ENCODE measurements around the gene SLC9C2.
"Not testable (repeated sequence)": the region's sequence is repeated elsewhere in the genome, so short reads cannot be mapped to it uniquely, and the experiment has no call there.

SLC9C2 gene, protein sequence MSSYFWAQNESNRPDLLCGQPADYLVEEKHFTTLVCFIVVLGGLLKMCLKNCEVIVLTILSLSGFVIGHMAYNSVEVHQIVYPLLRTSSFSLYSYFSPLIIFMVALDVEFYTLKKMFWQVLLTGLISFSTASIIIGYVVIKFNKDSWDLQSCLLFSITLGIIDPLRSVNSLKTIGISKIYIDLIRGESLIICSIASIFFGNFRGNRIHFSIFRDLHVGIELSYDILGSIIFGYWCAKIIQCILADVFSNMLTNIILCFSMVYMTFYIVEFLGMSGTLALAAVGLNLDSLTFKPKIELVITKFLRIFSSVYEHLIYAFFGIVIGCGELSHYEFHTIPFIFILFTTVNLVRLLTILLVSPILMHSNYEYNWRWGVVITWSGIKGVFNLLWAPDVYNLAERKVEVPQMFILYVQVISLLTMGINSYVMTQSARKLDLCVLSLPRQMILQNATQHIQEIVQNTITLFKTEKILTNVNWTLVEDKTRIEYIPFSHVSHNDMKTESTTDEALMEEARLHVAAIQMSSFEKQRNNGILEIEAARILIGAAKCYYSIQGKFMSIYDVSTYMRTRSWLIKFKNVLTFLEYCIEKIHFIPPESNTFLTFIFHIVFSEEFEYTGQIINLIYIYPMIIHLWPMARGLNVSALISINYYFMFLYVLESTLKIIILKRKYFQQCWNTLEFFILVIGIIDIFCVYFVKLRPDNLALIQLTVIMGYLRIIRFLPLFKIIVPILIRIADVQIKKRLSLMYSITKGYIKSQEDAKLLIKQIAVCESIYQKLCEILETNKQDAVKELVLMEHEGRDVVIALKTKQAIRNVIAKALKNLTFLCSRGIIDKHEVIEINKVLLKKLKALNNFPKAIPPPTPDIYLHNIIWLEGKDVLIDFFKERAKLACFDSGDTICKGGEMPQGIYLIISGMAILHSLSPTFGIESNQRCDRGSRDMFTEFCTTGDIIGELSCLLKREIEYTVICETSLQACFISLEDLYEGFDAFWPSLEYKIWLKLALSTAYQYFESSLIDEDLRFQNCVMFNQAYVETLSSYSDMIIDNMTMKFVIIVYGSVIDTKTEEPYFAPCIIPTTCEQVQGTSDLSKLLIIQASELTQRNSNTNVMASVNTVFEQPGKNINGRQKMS

DNA sequence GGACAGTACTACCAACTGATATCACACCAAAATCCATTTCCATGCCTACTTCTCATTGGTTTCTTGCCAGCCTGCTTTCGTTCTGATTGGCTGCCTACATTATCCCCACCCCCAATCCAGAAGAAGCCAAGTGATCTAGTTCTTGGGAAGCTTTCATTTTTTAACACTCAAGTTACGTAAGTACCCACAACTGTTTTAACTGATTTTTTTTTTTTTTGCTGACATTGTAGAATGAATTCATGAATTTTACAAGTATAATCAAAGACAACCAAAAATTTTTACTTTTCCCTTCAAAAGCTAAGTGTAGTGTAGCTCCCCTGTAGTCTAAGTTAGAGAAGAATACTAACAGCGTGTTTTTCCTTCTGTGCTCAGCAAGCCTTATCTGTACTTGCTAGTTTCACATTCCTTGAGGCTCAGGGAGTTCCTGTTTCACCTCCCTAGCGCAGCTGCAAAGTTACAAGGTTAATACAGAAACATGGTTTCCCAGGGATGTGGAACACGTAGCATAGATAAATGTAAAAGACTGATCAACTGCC is at the start of gene SLC9C2:
TSS of gene SLC9C2 (minus strand) at position 17 of the 536 bp plus-strand sequence. CDS start 1,296 bp downstream, outside the sequence.
- DNase-seq = no peak

GRCh38 chr1:173648880-173649605 is 46.2 kb upstream of the SLC9C2 start:
- no peak for DNase-seq

DNA sequence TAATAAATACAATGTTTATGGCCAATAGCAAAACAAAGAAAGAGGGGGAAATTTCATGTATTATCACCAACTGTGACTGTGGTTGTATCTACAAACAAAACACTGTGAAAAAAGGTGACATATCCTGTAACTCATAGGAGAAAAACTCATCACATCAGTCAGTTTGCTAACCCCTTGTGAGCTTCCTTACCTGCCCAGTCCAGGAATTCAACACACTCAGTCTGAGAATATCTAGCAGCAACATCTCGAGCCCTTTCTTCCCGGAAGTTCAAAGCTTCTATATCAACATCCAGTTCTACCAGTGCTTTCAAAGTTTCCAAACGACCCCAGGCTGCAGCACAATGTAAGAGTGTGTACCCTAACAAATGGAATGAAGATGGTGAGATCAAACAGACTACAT is 43.8 kb upstream of the SLC9C2 start:
- no peak for DNase-seq

DNA sequence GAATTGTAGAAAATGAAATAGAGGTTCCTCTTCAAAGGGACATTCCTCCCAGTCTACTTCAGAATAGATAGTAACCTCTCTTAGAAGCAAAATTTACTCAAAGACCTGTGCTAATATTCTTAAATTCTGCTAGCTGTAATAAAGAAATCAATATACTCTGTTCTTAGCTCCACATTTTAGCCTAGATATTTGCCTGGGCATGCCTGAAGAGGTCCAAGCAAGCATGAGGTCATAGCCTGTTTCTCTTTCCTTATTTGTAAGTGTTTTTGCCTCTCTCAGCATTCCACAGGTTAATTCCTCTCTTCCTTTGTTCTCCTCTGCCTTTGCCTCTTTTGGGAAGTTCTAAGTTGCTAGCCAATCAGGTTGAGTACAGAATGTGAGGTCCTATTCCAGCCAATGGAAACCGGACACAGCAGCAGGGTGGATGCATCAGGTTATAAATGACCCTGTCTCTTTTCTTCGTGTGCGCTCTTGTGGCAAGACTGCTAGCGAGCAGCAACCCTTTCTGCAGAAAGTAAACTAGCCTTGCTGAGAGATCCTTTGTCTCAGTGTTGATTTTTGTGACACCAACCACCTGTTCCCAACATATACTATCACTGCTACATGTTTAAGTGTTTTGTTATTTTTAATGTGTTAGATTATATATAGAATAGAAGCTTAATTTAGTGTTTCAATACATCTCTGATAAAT is 39.7 kb upstream of the SLC9C2 start:
- DNase-seq = not testable (repeated sequence)

- no peak for DNase-seq
These were observed 36.2 kb upstream of the SLC9C2 start for GRCh38 chr1:173639102-173639501.

DNA sequence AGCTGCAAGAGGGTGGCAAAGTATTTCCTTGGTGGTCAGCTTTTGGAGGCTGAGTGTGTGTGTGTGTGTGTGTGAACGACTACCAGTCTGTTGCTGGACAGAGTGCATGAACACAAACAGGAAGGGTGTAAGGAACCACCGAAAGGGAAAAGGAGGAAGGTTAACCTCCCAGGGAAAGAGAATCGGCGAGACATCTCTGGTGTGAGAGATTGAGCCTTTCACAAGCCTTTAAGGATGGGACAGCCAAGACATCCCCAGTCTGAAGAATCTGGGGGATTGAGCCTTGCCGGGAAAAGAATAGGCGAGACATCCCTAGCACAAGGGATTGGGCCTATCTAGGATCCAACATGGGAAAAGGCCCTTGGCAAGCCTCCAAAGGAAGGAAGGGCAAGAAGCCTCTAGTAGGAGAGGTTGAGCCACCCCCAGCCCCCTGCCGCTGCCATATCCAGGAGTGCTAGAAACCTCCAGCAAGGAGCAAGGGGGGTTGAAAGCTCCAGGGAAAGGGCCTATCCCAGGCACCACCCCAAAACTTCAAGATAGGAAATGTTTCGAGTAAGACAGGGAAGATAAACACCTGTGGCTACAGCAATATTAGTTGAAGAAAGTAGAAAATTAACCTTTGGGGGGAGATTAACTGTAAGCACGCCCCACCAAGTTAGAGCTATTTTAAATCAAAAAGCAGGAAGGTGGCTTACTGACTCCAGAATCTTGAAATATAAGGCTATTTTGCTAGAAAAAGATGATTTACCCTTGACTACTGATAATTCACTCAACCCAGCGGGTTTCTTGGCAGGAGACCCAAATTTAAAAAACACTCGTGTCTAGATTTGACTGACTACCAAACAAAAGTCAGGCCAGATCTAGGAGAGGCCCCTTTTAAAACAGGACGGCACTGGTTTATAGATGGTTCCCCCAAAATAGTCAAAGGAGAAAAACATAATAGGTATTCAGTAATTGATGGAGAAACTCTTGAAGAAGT is 35.5 kb upstream of the SLC9C2 start:
- no peak for DNase-seq

- DNase-seq = not testable (repeated sequence)
These were observed 34.6 kb upstream of the SLC9C2 start for GRCh38 chr1:173637236-173638042.

DNA sequence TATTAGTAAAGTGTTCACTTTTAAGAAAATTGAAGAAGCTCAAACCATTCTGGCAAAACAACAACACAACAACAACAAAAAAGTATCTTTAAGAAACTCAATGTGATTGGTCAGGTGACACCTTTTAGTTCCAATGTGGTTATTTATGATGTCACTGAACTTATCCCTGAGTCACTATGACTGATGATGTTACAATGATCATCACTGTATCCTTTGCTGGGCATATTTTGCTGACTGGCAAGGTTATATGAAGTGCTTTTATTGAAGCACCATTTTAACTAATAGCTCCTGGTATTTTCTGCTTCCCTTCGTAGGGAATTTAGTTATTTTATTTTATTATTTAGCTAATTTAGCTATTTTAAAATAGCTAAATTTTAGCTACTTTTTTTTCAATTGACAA is 32.2 kb upstream of the SLC9C2 start, which contains the start of gene TEX50:
TSS of gene TEX50 (plus strand) at position 223 of the 400 bp plus-strand sequence. CDS start 184 bp downstream, outside the sequence.
- DNase-seq = no peak

- DNase-seq = no peak
These were observed 26.0 kb upstream of the SLC9C2 start for GRCh38 chr1:173628888-173629287.

GRCh38 chr1:173627269-173627668 is 24.4 kb upstream of the SLC9C2 start:
- no peak for DNase-seq

DNA sequence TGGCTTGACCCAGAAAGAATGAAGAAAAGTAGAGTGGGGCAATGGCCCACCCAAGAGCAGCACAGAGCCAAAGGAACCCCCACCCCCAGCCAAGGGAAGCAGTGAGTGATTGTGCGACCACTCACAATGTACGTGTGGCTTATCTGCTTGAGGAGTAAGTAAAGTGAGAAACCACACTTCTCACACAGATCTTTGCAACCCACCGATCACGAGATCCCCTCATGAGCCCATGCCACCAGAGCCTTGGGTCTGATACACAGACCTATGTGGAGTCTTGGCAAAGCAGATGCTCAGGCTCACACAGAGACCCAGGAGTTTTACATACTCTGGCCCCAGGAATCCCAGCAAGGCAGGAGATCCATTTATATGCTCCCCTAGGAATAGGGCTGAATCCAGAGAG is 14.0 kb upstream of the SLC9C2 start:
- DNase-seq = peak; percentile 7

DNA sequence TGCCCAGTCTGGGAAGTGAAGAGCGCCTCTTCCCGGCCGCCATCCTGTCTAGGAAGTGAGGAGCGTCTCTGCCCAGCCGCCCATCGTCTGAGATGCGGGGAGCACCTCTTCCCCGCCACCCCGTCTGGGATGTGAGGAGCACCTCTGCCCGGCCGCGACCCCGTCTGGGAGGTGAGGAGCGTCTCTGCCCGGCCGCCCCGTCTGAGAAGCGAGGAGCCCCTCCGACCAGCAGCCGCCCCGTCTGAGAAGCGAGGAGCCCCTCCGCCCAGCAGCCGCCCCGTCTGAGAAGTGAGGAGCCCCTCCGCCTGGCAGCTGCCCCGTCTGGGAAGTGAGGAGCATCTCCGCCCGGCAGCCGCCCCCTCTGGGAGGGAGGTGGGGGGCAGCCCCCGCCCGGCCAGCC is 10.2 kb upstream of the SLC9C2 start:
- not testable (repeated sequence) for DNase-seq

GRCh38 chr1:173608503-173609216 is 5.8 kb upstream of the SLC9C2 start:
- DNase-seq = no peak

GRCh38 chr1:173601588-173601987 is 1.3 kb downstream of the SLC9C2 start:
- DNase-seq = no peak

DNA sequence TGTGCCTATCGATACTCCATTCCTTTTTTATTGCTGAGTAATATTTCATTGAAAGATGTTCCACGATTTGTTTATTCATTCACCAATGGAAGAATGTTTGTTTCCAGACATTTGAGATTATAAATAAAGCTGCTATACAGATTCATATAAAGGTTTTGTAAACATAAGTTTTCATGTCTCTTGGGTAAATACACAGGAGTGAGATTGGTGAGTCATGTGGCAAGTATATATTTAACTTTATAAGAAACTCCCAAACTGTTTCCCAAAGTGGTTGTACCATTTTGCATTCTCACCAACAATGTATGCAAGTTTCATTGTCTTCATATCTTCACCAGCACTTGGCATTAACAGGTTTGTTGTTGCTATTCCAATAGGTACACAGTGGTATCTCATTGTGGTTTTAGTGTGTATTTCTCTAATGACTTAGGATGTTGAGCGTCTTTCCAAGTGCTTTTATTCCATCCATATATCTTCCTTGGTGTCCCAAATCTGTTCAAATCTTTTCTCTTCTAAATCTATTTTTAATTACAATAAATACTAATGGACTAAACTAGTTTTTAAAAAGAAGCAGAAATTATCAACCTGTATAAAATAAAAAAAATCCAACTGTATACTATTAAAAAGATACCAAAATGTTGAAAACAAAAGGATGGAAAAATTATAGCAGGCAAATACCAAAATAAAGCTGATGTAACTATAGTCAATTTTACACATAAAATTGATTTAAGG is 6.6 kb downstream of the SLC9C2 start:
- no peak for DNase-seq

GRCh38 chr1:173591138-173591537 is 11.7 kb downstream of the SLC9C2 start:
- DNase-seq = not testable (repeated sequence)

DNA sequence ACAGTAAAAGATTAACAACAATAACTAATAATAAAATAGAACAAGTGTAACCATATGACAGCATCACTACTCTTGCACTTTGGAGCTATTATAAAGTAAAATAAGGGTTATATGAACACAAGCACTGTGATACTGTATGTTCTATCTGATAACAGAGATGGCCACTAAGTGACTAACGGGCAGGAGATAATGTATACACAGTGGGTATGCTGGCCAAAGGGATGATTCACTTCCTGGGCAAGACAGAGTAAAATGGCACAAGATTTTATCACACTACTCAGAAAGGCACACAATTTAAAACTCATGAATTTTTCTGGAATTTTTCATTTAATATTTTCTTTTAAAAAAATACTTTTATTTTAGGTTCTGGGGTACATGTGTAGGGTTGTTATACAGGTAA is 12.3 kb downstream of the SLC9C2 start:
- no peak for DNase-seq

All from activated CD4-positive, alpha-beta T cell treated with anti-CD3 and anti-CD28 coated beads, Interleukin-2, Interleukin-6, amounts not matched to agents 100 ng/mL and 50 ng/mL, durations not matched to agents 16 hours and 8 hours (primary cell).